ENCODE measurements around the gene GNMT.

Gene GNMT

GRCh38 chr6:43012364-43012763 is 51.8 kb downstream of the GNMT start:
- Histone ChIP-seq H2AK5ac (ENCODE audit: low read length, severe bottlenecking) (no peak overlapping the region), H2BK12ac (ENCODE audit: low read length in 2 of 2) (no peak overlapping the region), H3K4me2 (ENCODE audit: low read length, poor library complexity, severe bottlenecking) (no peak overlapping the region), H3K27ac (ENCODE audit: low read length, poor library complexity, severe bottlenecking) (no peak overlapping the region), H3K9ac (ENCODE audit: low read length) (peak overlapping the region; percentile 92), H3K27me3 (ENCODE audit: control insufficient read depth in 1 of 2, insufficient read depth in 1 of 2, low read length in 2 of 2) (no peaks in the 10 kb centered on the region), H2BK15ac (ENCODE audit: low read depth, poor library complexity, severe bottlenecking) (no peak overlapping the region), H3K36me3 (ENCODE audit: control insufficient read depth in 1 of 2, insufficient read depth in 2 of 2, low read depth in 1 of 2, low read length in 2 of 2) (peaks cover 61 to 63% of the 10 kb centered on the region in 2 experiments), H3K79me1 (replicated peaks; ENCODE audit: low read length, poor library complexity, severe bottlenecking) (peaks cover 29% of the 10 kb centered on the region), H3K4ac (ENCODE audit: low read depth in 1 of 2, low read length in 2 of 2) (no peak overlapping the region), H3K23ac (ENCODE audit: low read length in 2 of 2) (no peak overlapping the region), H3K4me3 (ENCODE audit: insufficient read depth in 1 of 2, low read depth in 1 of 2, low read length in 2 of 2) (peak overlapping the region in 1 of 2 experiments; percentile 92), H3K4me1 (ENCODE audit: control insufficient read depth, insufficient read depth, low read depth, low read length) (peaks cover 27% of the 10 kb centered on the region), H3K9me3 (ENCODE audit: control insufficient read depth, low read length) (no peaks in the 10 kb centered on the region), H2BK120ac (ENCODE audit: low read depth, low read length) (no peak overlapping the region), H3K14ac (ENCODE audit: low read length in 2 of 2) (no peak overlapping the region), H4K91ac (ENCODE audit: low read length) (no peak overlapping the region), H2AFZ (ENCODE audit: low read depth, low read length) (no peak overlapping the region), H4K8ac (ENCODE audit: low read length) (no peak overlapping the region), H3K18ac (ENCODE audit: low read depth in 1 of 2, low read length in 2 of 2) (no peak overlapping the region), H2BK5ac (ENCODE audit: low read depth, low read length, poor library complexity, severe bottlenecking) (no peak overlapping the region)
- DNase-seq: no peak
- 91% methylated on average over 6 of the region's 6 CpGs for WGBS

DNA sequence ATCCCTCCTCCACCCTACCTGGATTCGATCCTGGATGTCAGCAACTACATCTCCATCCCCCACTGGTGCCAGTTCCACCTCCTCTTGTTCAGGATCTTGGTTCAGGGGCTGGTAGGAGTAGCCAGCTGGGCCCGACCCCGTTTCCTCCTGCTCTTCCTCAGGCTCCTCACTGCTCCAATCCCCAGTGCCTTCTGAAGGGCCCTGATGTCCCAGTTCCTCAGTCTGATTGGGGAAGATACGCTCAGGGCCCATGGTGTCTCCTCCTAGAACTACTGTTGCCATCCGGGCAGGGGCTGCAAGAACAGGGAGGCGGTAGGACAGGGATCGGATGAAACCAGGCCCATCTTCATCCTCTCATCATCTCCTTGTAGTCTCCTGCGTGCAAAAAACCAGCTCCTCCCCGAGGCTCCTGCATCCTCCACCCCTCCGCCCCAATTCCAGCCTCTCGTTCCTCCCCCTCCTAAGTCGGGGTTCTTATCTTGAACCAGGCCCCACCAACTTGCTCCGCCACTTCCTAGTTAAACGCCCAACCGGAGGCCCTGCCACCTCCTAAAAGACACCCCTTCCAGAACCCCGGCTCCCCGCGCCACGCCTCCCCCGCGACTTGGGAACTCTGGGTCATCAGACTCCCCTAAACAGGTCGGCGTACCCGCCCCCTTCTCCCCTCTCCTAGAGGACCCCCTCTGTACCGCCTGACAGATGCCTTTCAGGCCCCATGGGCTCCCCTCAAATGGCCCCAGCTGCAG is 52.7 kb downstream of the GNMT start:
- Histone ChIP-seq H2AK5ac (ENCODE audit: low read length, severe bottlenecking) (no peak overlapping the region), H3K9ac (ENCODE audit: low read length) (peak overlapping the region; percentile 92), H3K4me1 (ENCODE audit: control insufficient read depth, insufficient read depth, low read depth, low read length) (peaks cover 29% of the 10 kb centered on the region), H3K14ac (ENCODE audit: low read length in 2 of 2) (peak overlapping the region in 1 of 2 experiments; percentile 82), H4K91ac (ENCODE audit: low read length) (no peak overlapping the region), H3K4me3 (ENCODE audit: insufficient read depth in 1 of 2, low read depth in 1 of 2, low read length in 2 of 2) (peak overlapping the region; percentile 68 to 92), H2BK120ac (ENCODE audit: low read depth, low read length) (peak overlapping the region; percentile 9), H3K4me2 (ENCODE audit: low read length, poor library complexity, severe bottlenecking) (peak overlapping the region; percentile 79), H3K79me1 (replicated peaks; ENCODE audit: low read length, poor library complexity, severe bottlenecking) (peaks cover 33% of the 10 kb centered on the region), H3K36me3 (ENCODE audit: control insufficient read depth in 1 of 2, insufficient read depth in 2 of 2, low read depth in 1 of 2, low read length in 2 of 2) (peaks cover 63% of the 10 kb centered on the region in 2 experiments), H3K27ac (ENCODE audit: low read length, poor library complexity, severe bottlenecking) (peak overlapping the region; percentile 10), H3K4ac (ENCODE audit: low read depth in 1 of 2, low read length in 2 of 2) (no peak overlapping the region), H3K23ac (ENCODE audit: low read length in 2 of 2) (no peak overlapping the region), H3K9me3 (ENCODE audit: control insufficient read depth, low read length) (no peaks in the 10 kb centered on the region), H4K8ac (ENCODE audit: low read length) (no peak overlapping the region), H2AFZ (ENCODE audit: low read depth, low read length) (peak overlapping the region; percentile 18), H2BK5ac (ENCODE audit: low read depth, low read length, poor library complexity, severe bottlenecking) (no peak overlapping the region), H3K18ac (ENCODE audit: low read depth in 1 of 2, low read length in 2 of 2) (peak overlapping the region in 1 of 2 experiments; percentile 54), H2BK12ac (ENCODE audit: low read length in 2 of 2) (no peak overlapping the region), H2BK15ac (ENCODE audit: low read depth, poor library complexity, severe bottlenecking) (peak overlapping the region; percentile 31), H3K27me3 (ENCODE audit: control insufficient read depth in 1 of 2, insufficient read depth in 1 of 2, low read length in 2 of 2) (no peaks in the 10 kb centered on the region)
- WGBS: 7% methylated on average over 25 of the region's 25 CpGs
- DNase-seq: peak; percentile 32
